HG02981 (cell line): ENCODE results near the gene HBM.
"Not testable (repeated sequence)": the region's sequence is repeated elsewhere in the genome, so short reads cannot be mapped to it uniquely, and the experiment has no call there.

Experiments used
- ATAC-seq: cut with Tn5 transposase; IDR thresholded peaks from one replicate; pipeline ENCODE4 v1.9.1; 2021; ENCODE audit warnings: mild to moderate bottlenecking, moderate library complexity; ENCODE audit not compliant: unreplicated experiment

The HBM gene

GRCh38 chr16:144797-145252 lies 21.0 kb upstream of the HBM start:
- ATAC-seq, result no peak

GRCh38 chr16:146646-147045 lies 19.1 kb upstream of the HBM start:
- no peak for ATAC-seq

GRCh38 chr16:149024-149660 lies 16.6 kb upstream of the HBM start:
- no peak for ATAC-seq

GRCh38 chr16:152141-153128 lies 13.3 kb upstream of the HBM start, which contains the start of gene HBZ:
HBZ (plus strand) TSS chr16:152644; CDS start chr16:152910, 266 bp downstream.
- ATAC-seq, result no peak

GRCh38 chr16:153129-153521 lies 12.7 kb upstream of the HBM start:
- ATAC-seq, result not testable (repeated sequence)

GRCh38 chr16:153550-154216 lies 12.1 kb upstream of the HBM start:
- ATAC-seq, result not testable (repeated sequence)

GRCh38 chr16:154217-155030 lies 11.4 kb upstream of the HBM start:
- ATAC-seq, result no peak

- no peak for ATAC-seq
Observed at GRCh38 chr16:155031-155398, 10.8 kb upstream of the HBM start.

GRCh38 chr16:159136-159849 lies 6.5 kb upstream of the HBM start:
- ATAC-seq, result no peak

- ATAC-seq, result not testable (repeated sequence)
Observed at GRCh38 chr16:160242-160641, 5.5 kb upstream of the HBM start.

GRCh38 chr16:160691-161190 lies 5.0 kb upstream of the HBM start:
- ATAC-seq, result no peak

- no peak for ATAC-seq
Observed at GRCh38 chr16:162271-162991, 3.3 kb upstream of the HBM start.

GRCh38 chr16:163139-163538 lies 2.6 kb upstream of the HBM start:
- ATAC-seq, result not testable (repeated sequence)

- not testable (repeated sequence) for ATAC-seq
Observed at GRCh38 chr16:163696-164095, 2.1 kb upstream of the HBM start.

- not testable (repeated sequence) for ATAC-seq
Observed at GRCh38 chr16:164134-164823, 1.5 kb upstream of the HBM start.

GRCh38 chr16:164827-165538 lies 795 bp upstream of the HBM start:
- no peak for ATAC-seq

GRCh38 chr16:166375-167121 lies 770 bp downstream of the HBM start:
- ATAC-seq, result no peak
